H9 (cell line): Measurements from ENCODE around the gene KCNIP4. TPM values are rescaled to one million over a fixed set of nuclear protein-coding genes. Genes with fewer than 3 reads are reported as not detected.

Source experiments
- DNase-seq: peaks from one replicate; pipeline ENCODE4 v3.0.0-alpha.2; 2017
- H2AFZ ChIP-seq: one replicate; pipeline ENCODE4 v1.6.1; 2013; ENCODE audit warnings: mild to moderate bottlenecking, low read length, control low read depth, moderate library complexity
- H2AK5ac ChIP-seq: 2 replicates; pipeline ENCODE4 v1.6.1; 2013; ENCODE audit warnings: low read length, control low read depth, mixed read lengths; ENCODE audit not compliant: insufficient read length
- H2BK120ac ChIP-seq: one replicate; pipeline ENCODE4 v1.6.1; 2013; ENCODE audit warnings: low read depth, mild to moderate bottlenecking, low read length, control low read depth, inconsistent platforms; ENCODE audit not compliant: poor library complexity, severe bottlenecking
- H2BK12ac ChIP-seq: 2 replicates; pipeline ENCODE4 v1.6.1; 2013; ENCODE audit warnings: low read length, control low read depth, mixed read lengths, low read depth; ENCODE audit not compliant: insufficient read length
- H2BK15ac ChIP-seq: 2 replicates; pipeline ENCODE4 v1.6.1; 2013; ENCODE audit warnings: low read depth, low read length, control low read depth
- H2BK20ac ChIP-seq: one replicate; pipeline ENCODE4 v1.6.1; 2013; ENCODE audit warnings: low read depth, mild to moderate bottlenecking, low read length, control low read depth, inconsistent platforms; ENCODE audit not compliant: poor library complexity, severe bottlenecking
- H2BK5ac ChIP-seq: 2 replicates; pipeline ENCODE4 v1.6.1; 2013; ENCODE audit warnings: low read length, control low read depth, mixed read lengths; ENCODE audit not compliant: insufficient read length
- H3K14ac ChIP-seq: 2 replicates; pipeline ENCODE4 v1.6.1; 2013; ENCODE audit warnings: low read length, control low read depth; ENCODE audit not compliant: insufficient read depth
- H3K18ac ChIP-seq: 2 replicates; pipeline ENCODE4 v1.6.1; 2013; ENCODE audit warnings: low read depth, mild to moderate bottlenecking, mixed read lengths, low read length, control low read depth; ENCODE audit not compliant: insufficient read length
- H3K23ac ChIP-seq: 2 replicates; pipeline ENCODE4 v1.6.1; 2013; ENCODE audit warnings: low read length, control low read depth, mixed read lengths, low read depth; ENCODE audit not compliant: insufficient read length
- H3K23me2 ChIP-seq: 2 replicates; pipeline ENCODE4 v1.6.1; 2013; ENCODE audit warnings: low read depth, mild to moderate bottlenecking, mixed read lengths, low read length, control low read depth; ENCODE audit not compliant: insufficient read length, poor library complexity, severe bottlenecking
- H3K27ac ChIP-seq: 2 replicates; pipeline ENCODE4 v1.5.1; 2013; ENCODE audit warnings: low read length, control low read depth, mixed read lengths, low read depth; ENCODE audit not compliant: insufficient read length
- H3K27me3 ChIP-seq: 2 replicates; pipeline ENCODE4 v1.6.1; 2013; ENCODE audit warnings: low read length, control low read depth, inconsistent platforms; ENCODE audit not compliant: insufficient read depth
- H3K4ac ChIP-seq: 2 replicates; pipeline ENCODE4 v1.6.1; 2013; ENCODE audit warnings: low read depth, mild to moderate bottlenecking, control low read depth, inconsistent platforms, low read length, moderate library complexity
- H3K4me1 ChIP-seq: 2 replicates; pipeline ENCODE4 v1.6.1; 2013; ENCODE audit warnings: low read length, control low read depth, inconsistent platforms; ENCODE audit not compliant: insufficient read depth
- H3K4me2 ChIP-seq: 2 replicates; pipeline ENCODE4 v1.6.1; 2013; ENCODE audit warnings: low read length, control low read depth, mixed read lengths; ENCODE audit not compliant: insufficient read length, insufficient read depth
- H3K56ac ChIP-seq: 2 replicates; pipeline ENCODE4 v1.6.1; 2013; ENCODE audit warnings: low read depth, mild to moderate bottlenecking, mixed read lengths, low read length, control low read depth; ENCODE audit not compliant: insufficient read length
- H3K79me1 ChIP-seq: 2 replicates; pipeline ENCODE4 v1.6.1; 2013; ENCODE audit warnings: low read depth, mild to moderate bottlenecking, moderate library complexity, low read length, control low read depth, inconsistent platforms; ENCODE audit not compliant: insufficient read depth, poor library complexity, severe bottlenecking
- H3K79me2 ChIP-seq: 2 replicates; pipeline ENCODE4 v1.6.1; 2013; ENCODE audit warnings: low read length, control low read depth, inconsistent platforms; ENCODE audit not compliant: insufficient read depth
- H3K9ac ChIP-seq: 2 replicates; pipeline ENCODE4 v1.6.1; 2013; ENCODE audit warnings: low read length, control low read depth, mixed read lengths; ENCODE audit not compliant: insufficient read length; ENCODE audit errors: extremely low read depth
- H3K9me3 ChIP-seq: one replicate; pipeline ENCODE4 v1.6.1; 2013; ENCODE audit warnings: low read depth, low read length, inconsistent platforms; ENCODE audit not compliant: control insufficient read depth
- H3T11ph ChIP-seq: one replicate; pipeline ENCODE4 v1.6.1; 2013; ENCODE audit warnings: mild to moderate bottlenecking, low read length, control low read depth, inconsistent platforms
- H4K20me1 ChIP-seq: one replicate; pipeline ENCODE4 v1.6.1; 2013; ENCODE audit not compliant: control insufficient read depth, insufficient read length, insufficient read depth
- H4K5ac ChIP-seq: 2 replicates; pipeline ENCODE4 v1.6.1; 2013; ENCODE audit warnings: low read depth, mild to moderate bottlenecking, mixed read lengths, low read length, control low read depth; ENCODE audit not compliant: insufficient read length
- H4K8ac ChIP-seq: replicated peaks from 2 replicates; pipeline ENCODE4 v1.6.1; 2013; ENCODE audit warnings: low read length, control low read depth, mixed read lengths, low read depth; ENCODE audit not compliant: insufficient read length
- H4K91ac ChIP-seq: 2 replicates; pipeline ENCODE4 v1.6.1; 2013; ENCODE audit warnings: low read depth, mild to moderate bottlenecking, moderate library complexity, mixed read lengths, low read length, control low read depth; ENCODE audit not compliant: insufficient read length
- H3K27ac Mint-ChIP-seq, 3 experiments: 2 replicates in 2 of 3; 3 replicates in 1 of 3; pipeline ENCODE4 v1.8.0; 2020 to 2021; ENCODE audit warnings: mixed read lengths in 3 of 3, mild to moderate bottlenecking in 1 of 3, moderate library complexity in 1 of 3
- H3K27me3 Mint-ChIP-seq: 2 replicates; pipeline ENCODE4 v1.8.0; 2021; ENCODE audit warnings: low read depth, mild to moderate bottlenecking, moderate library complexity, mixed read lengths
- H3K36me3 Mint-ChIP-seq, 3 experiments: 2 replicates in 2 of 3; 3 replicates in 1 of 3; pipeline ENCODE4 v1.8.0; 2020 to 2021; ENCODE audit warnings: low read depth in 3 of 3, mixed read lengths in 3 of 3; ENCODE audit not compliant: insufficient read depth in 1 of 3
- H3K4me1 Mint-ChIP-seq, 2 experiments: 2 replicates each; pipeline ENCODE4 v1.8.0; 2020; ENCODE audit warnings: mixed read lengths in 2 of 2
- H3K4me3 Mint-ChIP-seq, 2 experiments: 2 replicates in 1 of 2; 3 replicates in 1 of 2; pipeline ENCODE4 v1.8.0; 2020 to 2021; ENCODE audit warnings: mild to moderate bottlenecking in 2 of 2, mixed read lengths in 2 of 2, moderate library complexity in 1 of 2
- H3K9me3 Mint-ChIP-seq, 2 experiments: 2 replicates in 1 of 2; 3 replicates in 1 of 2; pipeline ENCODE4 v1.8.0; 2020; ENCODE audit warnings: mild to moderate bottlenecking in 2 of 2, mixed read lengths in 2 of 2, moderate library complexity in 1 of 2
- CTCF ChIP-seq: fragments of 200-600 bp; sonication (generic); conservative IDR thresholded peaks from 3 replicates; pipeline ENCODE4 v1.8.0; 2021; ENCODE audit warnings: antibody characterized with exemption, mild to moderate bottlenecking
- WGBS: extraction: QIAGEN DNeasy Blood & Tissue Kit; methylation state at CpG from one replicate; pipeline ENCODE4 v1.1.7; 2013; ENCODE audit warnings: missing lambda C conversion rate, low lambda C conversion rate, mixed read lengths; ENCODE audit not compliant: insufficient read length; ENCODE audit errors: extremely low coverage; 5-methylcytosine and 5-hydroxymethylcytosine counted together
- total RNA-seq: library from RNA; stranded (reverse); gene quantifications from 2 replicates; pipeline ENCODE4 v1.2.1, GENCODE V29; 2021

KCNIP4 gene
- total RNA-seq, 1 experiment from 2014 or later: not detected

DNA sequence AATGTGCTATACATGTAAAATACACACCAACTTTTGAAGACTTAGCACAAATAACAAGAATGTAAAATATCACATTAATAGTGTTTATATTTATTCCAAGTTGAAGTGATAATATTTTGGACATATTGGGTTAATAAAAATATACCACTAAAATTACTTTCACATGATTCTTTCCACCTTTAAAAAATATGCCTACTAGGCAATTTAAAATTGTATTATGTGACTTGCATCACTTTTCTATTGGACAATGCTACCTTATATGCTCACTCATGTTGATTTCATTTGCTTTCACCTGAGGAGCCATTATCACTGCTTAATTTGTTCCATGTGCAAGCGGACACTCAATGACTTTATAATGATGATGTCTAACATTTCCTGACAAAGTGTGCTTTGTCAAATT, 1251.8 kb downstream of the KCNIP4 start:
- no peak overlapping the region for H3K4me3 Mint-ChIP-seq
- DNase-seq: no peak
- H3K4ac ChIP-seq: no peak overlapping the region
- no peaks in the 10 kb centered on the region for H3K79me1 ChIP-seq
- H4K8ac ChIP-seq: no peak overlapping the region
- H3K56ac ChIP-seq: no peak overlapping the region
- peaks cover 10 to 15% of the 10 kb centered on the region in 2 experiments for H3K4me1 Mint-ChIP-seq
- no peak overlapping the region for H3T11ph ChIP-seq
- no peak overlapping the region for H4K91ac ChIP-seq
- H2AFZ ChIP-seq: no peak overlapping the region
- no peak overlapping the region for H2BK120ac ChIP-seq
- no peak overlapping the region for H3K27ac Mint-ChIP-seq
- H3K79me2 ChIP-seq: peaks cover 5% of the 10 kb centered on the region; the same call in 1 of the 2 replicates
- no peak overlapping the region for H3K14ac ChIP-seq
- no peak overlapping the region for H3K27ac ChIP-seq
- no peaks in the 10 kb centered on the region for H3K27me3 ChIP-seq
- H3K9ac ChIP-seq: no peak overlapping the region
- no peak overlapping the region for H2BK20ac ChIP-seq
- no peaks in the 10 kb centered on the region for H3K9me3 ChIP-seq
- H3K4me2 ChIP-seq: no peak overlapping the region
- H2BK12ac ChIP-seq: no peak overlapping the region
- no CpG with 5 or more reads among the region's 1 CpG for WGBS
- H3K23ac ChIP-seq: no peak overlapping the region
- TF ChIP-seq CTCF: no peak
- H3K36me3 Mint-ChIP-seq: no peaks in the 10 kb centered on the region
- H3K18ac ChIP-seq: no peak overlapping the region
- H4K5ac ChIP-seq: no peak overlapping the region
- H3K27me3 Mint-ChIP-seq: no peaks in the 10 kb centered on the region; the same call in 1 of the 2 replicates
- H2BK15ac ChIP-seq: no peak overlapping the region
- H2BK5ac ChIP-seq: no peak overlapping the region
- H4K20me1 ChIP-seq: no peaks in the 10 kb centered on the region
- no peaks in the 10 kb centered on the region for H3K23me2 ChIP-seq
- H3K4me1 ChIP-seq: peaks cover 3% of the 10 kb centered on the region; the same call in 1 of the 2 replicates
- H3K9me3 Mint-ChIP-seq: no peaks in the 10 kb centered on the region; a peak in 1 of 5 replicates
- no peak overlapping the region for H2AK5ac ChIP-seq
